Esophagus squamous epithelium (tissue), 5 donors: ENCODE measurements around the gene COMT. TPM values are rescaled to one million over a fixed set of nuclear protein-coding genes. Genes with fewer than 3 reads are reported as not detected.
A peak's percentile ranks its signal among the peaks of the same experiment; 100 is the strongest.

ENCODE experiments used
- DNase-seq: peaks from one replicate; lab custom pipeline; 2025; lab: John Stamatoyannopoulos, UW
- H3K27ac ChIP-seq, 4 donors: fragments of 200-600 bp; sonication (generic); one replicate each; pipeline ENCODE4 v1.5.1; 2016 to 2019; ENCODE audit warnings: mild to moderate bottlenecking in 1 of 4
- H3K27me3 ChIP-seq, 4 donors: fragments of 200-600 bp; sonication (generic); 1 replicate in 3 of 4; 2 replicates in 1 of 4; pipeline versions ENCODE4 v1.5.1 to v1.6.0; 2017 to 2021; ENCODE audit warnings: antibody characterized with exemption in 1 of 4
- H3K36me3 ChIP-seq, 3 donors: fragments of 200-600 bp; sonication (generic); one replicate each; pipeline ENCODE4 v1.5.1; 2016 to 2019
- H3K4me1 ChIP-seq, 3 donors: fragments of 200-600 bp; sonication (generic); one replicate each; pipeline ENCODE4 v1.5.1; 2017 to 2019
- H3K4me3 ChIP-seq, 4 donors: fragments of 200-600 bp; sonication (generic); 1 replicate in 3 of 4; 2 replicates in 1 of 4; pipeline ENCODE4 v1.5.1; 2016 to 2019; ENCODE audit warnings: mild to moderate bottlenecking in 2 of 4, moderate library complexity in 1 of 4
- H3K9me3 ChIP-seq, 3 donors: fragments of 200-600 bp; sonication (generic); one replicate each; pipeline ENCODE4 v1.5.1; 2016 to 2019
- POLR2A ChIP-seq, 4 donors: fragments of 450-650 bp; IDR thresholded peaks; one replicate each; pipeline ENCODE4 v1.6.1; 2017; ENCODE audit warnings: antibody characterized with exemption in 4 of 4, mild to moderate bottlenecking in 4 of 4, moderate library complexity in 3 of 4
- WGBS, 2 donors: methylation state at CpG; one replicate each; pipeline ENCODE4 v1.1.5; 2018; 5-methylcytosine and 5-hydroxymethylcytosine counted together
- intact Hi-C: fragments of 100-400 bp; cut with DNase I; formaldehyde crosslinking; loops from one replicate; pipeline ENCODE4 v1.15.0; 2022
- total RNA-seq, 4 donors: library from RNA; depleted of rRNA; stranded (reverse); fragments of >200 nt; gene quantifications; one replicate each; pipeline ENCODE4 v1.1.0, GENCODE V29; 2016
- TF ChIP-seq, protein P1 (sequence below), 6 experiments: fragments of 450-650 bp in 4 of 6; fragments of 200-600 bp in 2 of 6; sonication (generic) in 2 of 6; IDR thresholded peaks; one replicate each; pipeline ENCODE4 v1.5.1; 2016 to 2019; ENCODE audit warnings: antibody characterized with exemption in 6 of 6, mild to moderate bottlenecking in 4 of 6, moderate library complexity in 4 of 6
- donor health status: DM: yes; HTN: yes; CAD: no.

Gene COMT
- total RNA-seq, 4 donors from 2014 or later: 210 to 422 (median 234) TPM

DNA sequence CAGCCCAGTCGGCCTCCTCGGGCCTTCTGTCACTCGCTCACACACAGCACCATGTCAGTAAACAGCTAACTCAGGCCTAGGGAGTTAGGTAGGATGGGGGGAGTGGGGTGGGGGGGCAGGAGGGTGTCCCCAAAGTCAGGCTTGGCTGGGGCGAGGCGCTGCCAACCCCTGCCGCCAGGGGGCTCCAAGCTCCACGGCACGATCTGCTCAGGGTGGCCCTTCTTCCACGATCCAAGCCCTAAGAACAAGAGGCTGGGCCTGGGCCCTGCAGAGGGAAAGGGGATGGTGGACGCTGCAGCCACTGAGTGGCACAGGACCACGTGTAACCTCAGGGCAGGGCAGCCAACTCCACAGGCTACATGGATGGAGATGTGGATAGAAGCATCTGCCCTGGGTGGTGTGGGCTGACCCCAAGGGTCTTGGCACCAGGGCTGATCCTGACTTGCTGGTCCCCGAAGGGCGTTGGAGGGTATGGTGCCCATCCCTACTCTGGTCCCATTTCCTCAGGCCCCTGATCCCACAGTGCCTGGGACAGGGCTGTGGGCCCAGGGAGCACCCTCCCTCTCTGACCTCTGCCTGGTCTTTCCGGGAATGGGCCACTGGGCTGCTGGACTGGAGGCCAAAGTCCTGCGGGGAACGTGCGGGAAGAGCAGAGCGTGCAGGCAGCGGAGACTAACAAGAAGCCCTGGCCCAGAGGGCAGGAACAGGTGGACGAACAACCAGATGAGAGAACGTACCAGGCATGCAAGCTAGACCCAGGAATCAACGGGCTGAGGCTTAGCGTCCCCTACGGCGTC lies 29.1 kb downstream of the COMT start:
- Histone ChIP-seq H3K27me3 (no peaks in the 10 kb centered on the region), H3K4me3 (no peak overlapping the region), H3K36me3 (peaks cover 0 to 75% (median 13%) of the 10 kb centered on the region in 3 donors), H3K27ac (no peak overlapping the region), H3K4me1 (peaks cover 0 to 38% (median 3%) of the 10 kb centered on the region in 3 donors), H3K9me3 (no peaks in the 10 kb centered on the region)
- WGBS, 2 donors: 4 to 55% methylated on average over 2 to 4 of the region's 25 CpGs
- TF ChIP-seq, protein P1, sequence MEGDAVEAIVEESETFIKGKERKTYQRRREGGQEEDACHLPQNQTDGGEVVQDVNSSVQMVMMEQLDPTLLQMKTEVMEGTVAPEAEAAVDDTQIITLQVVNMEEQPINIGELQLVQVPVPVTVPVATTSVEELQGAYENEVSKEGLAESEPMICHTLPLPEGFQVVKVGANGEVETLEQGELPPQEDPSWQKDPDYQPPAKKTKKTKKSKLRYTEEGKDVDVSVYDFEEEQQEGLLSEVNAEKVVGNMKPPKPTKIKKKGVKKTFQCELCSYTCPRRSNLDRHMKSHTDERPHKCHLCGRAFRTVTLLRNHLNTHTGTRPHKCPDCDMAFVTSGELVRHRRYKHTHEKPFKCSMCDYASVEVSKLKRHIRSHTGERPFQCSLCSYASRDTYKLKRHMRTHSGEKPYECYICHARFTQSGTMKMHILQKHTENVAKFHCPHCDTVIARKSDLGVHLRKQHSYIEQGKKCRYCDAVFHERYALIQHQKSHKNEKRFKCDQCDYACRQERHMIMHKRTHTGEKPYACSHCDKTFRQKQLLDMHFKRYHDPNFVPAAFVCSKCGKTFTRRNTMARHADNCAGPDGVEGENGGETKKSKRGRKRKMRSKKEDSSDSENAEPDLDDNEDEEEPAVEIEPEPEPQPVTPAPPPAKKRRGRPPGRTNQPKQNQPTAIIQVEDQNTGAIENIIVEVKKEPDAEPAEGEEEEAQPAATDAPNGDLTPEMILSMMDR (IDR thresholded peaks at IDR 0.05): peak; percentile 85 to 98 (median 87)
- TF ChIP-seq POLR2A (IDR thresholded peaks at IDR 0.05): no peak
- intact Hi-C loops: loop anchor here (10.0 kb wide), 1 partner anchor 144 kb away; the partner anchor contains the start of genes RANBP1 and TRMT2A
- DNase-seq: no peak

DNA sequence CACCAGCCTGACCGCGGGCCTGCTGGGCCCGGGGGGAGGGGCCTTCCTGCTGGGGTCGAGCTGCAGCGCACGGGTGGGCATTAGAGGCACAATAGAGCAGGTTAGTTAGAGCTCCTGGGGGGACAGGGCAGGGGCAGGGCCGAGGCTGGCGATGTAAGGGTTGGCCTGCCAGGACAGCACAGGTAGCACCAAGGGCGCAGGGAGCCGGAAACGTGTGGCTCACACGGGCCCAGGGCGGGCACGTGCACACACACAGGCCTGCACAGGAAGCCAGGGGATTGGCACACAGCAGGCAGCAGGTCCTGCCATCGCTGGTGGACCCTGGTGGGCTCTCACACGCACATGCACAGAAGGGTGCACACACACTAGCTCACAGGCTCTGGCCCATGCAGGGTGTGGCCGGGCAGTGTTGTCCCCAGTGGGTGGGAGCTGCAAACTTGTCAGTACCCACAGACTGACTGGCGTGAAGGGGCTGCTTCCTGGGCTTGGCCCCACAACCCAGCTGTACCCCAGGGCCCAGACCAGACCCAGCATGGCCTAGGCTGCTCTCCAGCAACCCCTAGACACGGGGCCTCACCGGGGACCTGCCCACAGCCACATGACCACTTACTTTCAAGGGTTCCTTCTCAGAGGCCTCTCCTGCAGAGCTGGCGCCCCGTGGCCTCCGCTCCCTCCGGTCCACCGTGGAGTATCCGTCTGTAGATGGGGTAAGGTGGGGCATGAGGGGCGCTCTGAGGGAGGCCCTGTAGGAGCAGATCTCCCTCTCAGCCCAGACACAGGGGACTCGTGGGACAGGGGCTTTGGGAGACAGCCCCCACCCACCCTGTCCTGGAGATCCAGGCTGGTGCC lies 29.9 kb downstream of the COMT start:
- H3K36me3 ChIP-seq: peaks cover 0 to 67% (median 10%) of the 10 kb centered on the region in 3 donors
- peaks cover 0 to 36% (median 3%) of the 10 kb centered on the region in 3 donors for H3K4me1 ChIP-seq
- no peak overlapping the region for H3K4me3 ChIP-seq
- H3K27me3 ChIP-seq: no peaks in the 10 kb centered on the region
- H3K27ac ChIP-seq: no peak overlapping the region
- no peak for DNase-seq
- 71 to 75% methylated on average over 1 to 3 of the region's 28 CpGs for WGBS, 2 donors
- intact Hi-C loops: loop anchor here (10.0 kb wide), 1 partner anchor 143 kb away; the partner anchor contains the start of genes RANBP1 and TRMT2A
- TF ChIP-seq, protein P1 (IDR thresholded peaks at IDR 0.05): no peak
- no peak for TF ChIP-seq POLR2A (IDR thresholded peaks at IDR 0.05)
- no peaks in the 10 kb centered on the region for H3K9me3 ChIP-seq

DNA sequence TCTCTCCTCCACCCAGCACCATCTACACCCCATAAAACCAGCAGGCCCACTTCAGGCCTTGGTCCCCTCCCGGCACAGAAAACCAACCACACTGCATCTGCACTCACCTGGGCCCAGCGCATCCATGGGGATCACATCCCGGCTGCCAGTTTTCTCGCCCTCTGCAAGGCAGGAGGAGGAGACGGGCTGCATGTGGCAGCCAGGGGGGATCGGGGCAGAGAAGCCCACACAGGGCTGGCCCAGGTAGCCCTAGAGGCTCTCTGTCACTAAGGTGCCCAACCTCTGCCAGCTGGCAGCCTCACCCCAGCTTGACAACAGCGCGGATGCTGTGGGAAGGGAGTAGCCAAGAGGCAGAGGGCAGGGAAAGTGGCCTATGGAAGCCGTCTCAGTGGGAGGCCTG lies 30.7 kb downstream of the COMT start:
- peaks cover 0 to 37% (median 3%) of the 10 kb centered on the region in 3 donors for H3K4me1 ChIP-seq
- H3K27me3 ChIP-seq: no peaks in the 10 kb centered on the region
- no peak overlapping the region for H3K27ac ChIP-seq
- no peak overlapping the region for H3K4me3 ChIP-seq
- no peak for DNase-seq
- H3K9me3 ChIP-seq: no peaks in the 10 kb centered on the region
- intact Hi-C loops: loop anchor here (10.0 kb wide), 1 partner anchor 143 kb away; the partner anchor contains the start of genes RANBP1 and TRMT2A
- TF ChIP-seq, protein P1 (IDR thresholded peaks at IDR 0.05): no peak
- no peak for TF ChIP-seq POLR2A (IDR thresholded peaks at IDR 0.05)
- peaks cover 0 to 60% (median 10%) of the 10 kb centered on the region in 3 donors for H3K36me3 ChIP-seq
- WGBS, 2 donors: 94% methylated on average over 2 of the region's 9 CpGs; no CpG with 5 or more reads in 1 of the 2 donors

DNA sequence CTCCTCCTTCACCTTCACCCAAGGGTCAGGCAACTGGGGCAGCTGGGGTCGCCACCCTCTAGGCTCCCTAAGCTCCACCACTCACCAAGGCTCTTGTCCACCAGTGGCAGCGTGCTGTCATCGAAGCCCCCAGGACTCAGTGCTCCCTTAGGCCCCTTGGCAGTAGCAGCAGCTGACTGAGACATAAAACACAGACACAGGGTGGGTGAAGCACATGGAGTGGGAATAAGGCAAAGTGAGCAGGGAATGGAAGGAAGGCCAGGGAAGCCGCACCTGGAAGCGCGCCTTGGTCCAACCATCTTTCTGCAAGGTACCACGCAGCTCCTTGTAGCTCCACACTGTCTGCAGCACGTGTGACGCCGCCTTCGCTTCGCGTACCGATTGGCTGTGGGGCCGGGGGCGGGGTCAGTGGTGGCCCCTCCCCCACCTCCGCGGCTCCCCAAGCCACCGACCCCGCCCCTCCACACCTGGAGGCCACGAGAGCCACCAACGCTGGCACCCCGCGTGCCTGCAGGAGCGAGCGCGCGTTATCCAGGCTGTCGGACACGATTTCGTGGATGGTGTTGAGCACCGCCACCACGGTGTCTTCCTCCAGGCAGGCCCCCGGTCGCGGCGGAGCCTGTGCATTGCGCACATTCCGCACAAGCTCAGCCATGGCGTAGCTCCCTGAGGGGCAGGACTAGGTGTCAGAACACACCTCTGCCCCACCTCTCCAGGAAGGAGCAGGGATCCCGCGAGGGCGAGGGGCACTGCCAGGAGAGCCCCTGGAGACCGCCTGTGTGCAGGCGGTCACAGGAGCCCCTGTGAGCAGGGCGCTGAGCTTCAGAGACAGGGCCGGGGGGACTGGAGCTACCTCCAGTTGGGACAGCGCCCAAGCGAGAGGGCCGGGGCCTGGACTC lies 31.3 kb downstream of the COMT start:
- H3K4me1 ChIP-seq: peaks cover 0 to 43% (median 3%) of the 10 kb centered on the region in 3 donors
- no peak overlapping the region for H3K4me3 ChIP-seq
- no peak for TF ChIP-seq POLR2A (IDR thresholded peaks at IDR 0.05)
- TF ChIP-seq, protein P1 (IDR thresholded peaks at IDR 0.05): no peak
- H3K9me3 ChIP-seq: no peaks in the 10 kb centered on the region
- no peaks in the 10 kb centered on the region for H3K27me3 ChIP-seq
- no peak overlapping the region for H3K27ac ChIP-seq
- WGBS, 2 donors: 93 to 96% methylated on average over 3 to 15 of the region's 50 CpGs
- DNase-seq: no peak
- H3K36me3 ChIP-seq: peaks cover 0 to 53% (median 8%) of the 10 kb centered on the region in 3 donors
- intact Hi-C loops: loop anchor here (10.0 kb wide), 1 partner anchor 142 kb away; the partner anchor contains the start of genes RANBP1 and TRMT2A
